PC-9 (cell line): Measurements from ENCODE around the gene ARL6. TPM values are rescaled to one million over a fixed set of nuclear protein-coding genes. Genes with fewer than 3 reads are reported as not detected.

Experiments
- Bru-seq: library from RNA; stranded (reverse); fragments of 400-500 nt; gene quantifications from one replicate; lab custom pipeline; 2021; lab: Mats Ljungman, UMichigan
- BruChase-seq, 2 experiments: library from RNA; stranded (reverse); fragments of 400-500 nt; gene quantifications; one replicate each; lab custom pipeline; 2021; lab: Mats Ljungman, UMichigan
- BruUV-seq: library from RNA; stranded (reverse); fragments of 400-500 nt; replicated peaks from 2 replicates; lab custom pipeline; 2021; lab: Mats Ljungman, UMichigan
- CTCF ChIA-PET: fragments of 300-600 bp; sonication (Branson Sonifier 250); formaldehyde crosslinking; loops from one replicate; lab custom pipeline; 2022; ENCODE audit warnings: antibody characterized with exemption; lab: Charles Lee
- POLR2A ChIA-PET: fragments of 300-600 bp; sonication (Branson Sonifier 250); formaldehyde crosslinking; loops from one replicate; lab custom pipeline; 2022; ENCODE audit warnings: antibody characterized with exemption; ENCODE audit not compliant: unreplicated experiment; lab: Charles Lee
- DNase-seq, 2 experiments: peaks; one replicate each; pipeline versions ENCODE4 v3.0.0 to v3.0.0-alpha.2; 2015 to 2022; ENCODE audit warnings: mixed read lengths in 1 of 2
- H2AFZ ChIP-seq: fragments of 200-600 bp; sonication (generic); 2 replicates; pipeline ENCODE4 v1.8.1; 2017; ENCODE audit warnings: antibody characterized with exemption
- H3F3A ChIP-seq: fragments of 200-600 bp; sonication (generic); 2 replicates; pipeline ENCODE4 v1.8.1; 2017; ENCODE audit warnings: antibody characterized with exemption, mild to moderate bottlenecking, low read depth; ENCODE audit not compliant: insufficient read depth
- H3K27ac ChIP-seq: fragments of 200-600 bp; sonication (generic); 2 replicates; pipeline ENCODE4 v1.6.1; 2016; ENCODE audit warnings: mixed run types
- H3K27me3 ChIP-seq: fragments of 200-600 bp; sonication (generic); 2 replicates; pipeline ENCODE4 v1.6.1; 2016; ENCODE audit warnings: low read depth, mixed run types; ENCODE audit not compliant: insufficient read depth
- H3K36me3 ChIP-seq: fragments of 200-600 bp; sonication (generic); 2 replicates; pipeline ENCODE4 v1.6.1; 2016; ENCODE audit warnings: low read depth, mixed run types
- H3K4me1 ChIP-seq: fragments of 200-600 bp; sonication (generic); replicated peaks from 2 replicates; pipeline ENCODE4 v1.6.1; 2016; ENCODE audit warnings: mixed run types; ENCODE audit not compliant: insufficient read depth
- H3K4me2 ChIP-seq: fragments of 200-600 bp; sonication (generic); 2 replicates; pipeline ENCODE4 v1.6.1; 2017; ENCODE audit warnings: mixed run types
- H3K4me3 ChIP-seq: fragments of 200-600 bp; sonication (generic); 2 replicates; pipeline ENCODE4 v1.6.1; 2016; ENCODE audit warnings: mixed run types
- H3K79me2 ChIP-seq: fragments of 200-600 bp; sonication (generic); 2 replicates; pipeline ENCODE4 v1.6.1; 2017; ENCODE audit warnings: low read depth, mixed run types
- H3K9me2 ChIP-seq: fragments of 200-600 bp; sonication (generic); 2 replicates; pipeline ENCODE4 v1.8.1; 2017; ENCODE audit warnings: mild to moderate bottlenecking; ENCODE audit not compliant: insufficient read depth
- H3K9me3 ChIP-seq: fragments of 200-600 bp; sonication (generic); 2 replicates; pipeline ENCODE4 v1.8.1; 2016; ENCODE audit warnings: low read depth; ENCODE audit not compliant: insufficient read depth
- H4K20me1 ChIP-seq: fragments of 200-600 bp; sonication (generic); 2 replicates; pipeline ENCODE4 v1.8.1; 2017; ENCODE audit not compliant: insufficient read depth
- CTCF ChIP-seq: fragments of 200-600 bp; sonication (generic); conservative IDR thresholded peaks from 2 replicates; pipeline ENCODE4 v1.6.1; 2017; ENCODE audit warnings: mixed run types, antibody characterized with exemption, mild to moderate bottlenecking, moderate library complexity
- EZH2 ChIP-seq: fragments of 200-600 bp; sonication (generic); IDR thresholded peaks from 2 replicates; pipeline ENCODE4 v1.8.0; 2017; ENCODE audit warnings: antibody characterized with exemption, low read depth
- intact Hi-C: fragments of 100-400 bp; cut with micrococcal nuclease; formaldehyde crosslinking; loops from one replicate; pipeline ENCODE4 v1.10.0; 2022; ENCODE audit not compliant: unreplicated experiment
- long read RNA-seq: library from polyadenylated mRNA; stranded (forward); transcript quantifications from one replicate; pipeline ENCODE4 v2.0.0, GENCODE V29; 2022
- total RNA-seq: library from RNA; stranded (reverse); gene quantifications from 2 replicates; pipeline ENCODE4 v1.2.3, GENCODE V29; 2021

The ARL6 gene
- total RNA-seq = 10.6 and 14.6 TPM in 2 replicates
- Bru-seq, nascent RNA = percentile 61 among the genes with signal in this experiment
- BruChase-seq, experiment 1, labeled RNA remaining after a 2-hour chase = percentile 67 among the genes with signal in this experiment
- BruChase-seq, experiment 2, labeled RNA remaining after a 6-hour chase = percentile 60 among the genes with signal in this experiment
- long read RNA-seq, full-length matches to known transcripts = 13 of 26 reads
- long read RNA-seq, partial matches to known transcripts = 6 of 26 reads
- long read RNA-seq, other reads (novel, unspliced or antisense) = 7 of 26 reads

GRCh38 chr3:97764407-97765238, at the start of gene ARL6:
Gene ARL6, plus strand, starts transcription at chr3:97764758. Its CDS starts 3,350 bp downstream, at chr3:97768108.
- H2AFZ ChIP-seq = peak within 1 kb of the TSS; percentile 99
- H3F3A ChIP-seq = peaks cover 12% of the 10 kb centered on the region; the same call in 1 of the 2 replicates
- TF ChIP-seq CTCF (no peak; the same call in 1 of the 2 replicates), EZH2 (no peak)
- intact Hi-C loops = loop anchor here (1.0 kb wide), 1 partner anchor 207 kb away; no protein-coding TSS in a partner anchor
- H3K9me3 ChIP-seq = peaks cover 3% of the 10 kb centered on the region; the same call in 1 of the 2 replicates
- 0 out of 2 replicates have a peak, but pooled peaks cover 4% of the 10 kb centered on the region for H3K36me3 ChIP-seq
- H3K27ac ChIP-seq = peak within 1 kb of the TSS; percentile 28
- H3K4me1 ChIP-seq = peaks cover 22% of the 10 kb centered on the region
- H3K4me3 ChIP-seq = peak within 1 kb of the TSS; percentile 69
- H3K27me3 ChIP-seq = no peaks in the 10 kb centered on the region
- no TSS peak for BruUV-seq
- no peaks in the 10 kb centered on the region; the same call in 1 of the 2 replicates for H3K9me2 ChIP-seq
- CTCF ChIA-PET = interaction anchor here (1.0 kb wide), 3 partner anchors 45 to 257 kb away, joined by 3 read pairs; partner anchors contain the start of gene CRYBG3
- H4K20me1 ChIP-seq = no peaks in the 10 kb centered on the region
- POLR2A ChIA-PET = interaction anchor here (0.6 kb wide), 1 partner anchor 728 kb away, joined by 4 read pairs; no protein-coding TSS in a partner anchor
- peaks cover 19% of the 10 kb centered on the region for H3K79me2 ChIP-seq
- peak within 1 kb of the TSS; percentile 86 for H3K4me2 ChIP-seq
- DNase-seq = peak; percentile 85 to 89

- H3F3A ChIP-seq = no peaks in the 10 kb centered on the region
- no TSS peak for BruUV-seq
- H3K27me3 ChIP-seq = no peaks in the 10 kb centered on the region
- H4K20me1 ChIP-seq = no peaks in the 10 kb centered on the region
- peak overlapping the region; percentile 25; the same call in 1 of the 2 replicates for H3K4me3 ChIP-seq
- DNase-seq = peak; percentile 71 to 79
- H3K79me2 ChIP-seq = no peaks in the 10 kb centered on the region
- no peak overlapping the region for H3K27ac ChIP-seq
- peak overlapping the region; percentile 71 for H3K4me2 ChIP-seq
- no peaks in the 10 kb centered on the region for H3K9me3 ChIP-seq
- no peaks in the 10 kb centered on the region for H3K4me1 ChIP-seq
- peak; percentile 99 for TF ChIP-seq CTCF
- TF ChIP-seq EZH2 = no peak
- intact Hi-C loops = loop anchor here (1.0 to 2.0 kb wide), 3 partner anchors 304 to 904 kb away; partner anchors contain the start of gene EPHA6
- no peaks in the 10 kb centered on the region for H3K9me2 ChIP-seq
- CTCF ChIA-PET = interaction anchor here (0.5 to 1.6 kb wide), 10 partner anchors 45 to 1251 kb away, joined by 3 to 6 read pairs (median 4); partner anchors contain the start of gene ARL6
- POLR2A ChIA-PET = no interaction called here
- H3K36me3 ChIP-seq = no peaks in the 10 kb centered on the region
- no peak overlapping the region for H2AFZ ChIP-seq
Observed at GRCh38 chr3:97719156-97719821, 45.3 kb upstream of the ARL6 start.

- H3K9me2 ChIP-seq = no peaks in the 10 kb centered on the region
- no peaks in the 10 kb centered on the region for H3K9me3 ChIP-seq
- no peak overlapping the region for H2AFZ ChIP-seq
- H3K4me3 ChIP-seq = no peak overlapping the region
- no peak for DNase-seq
- ChIA-PET CTCF (no interaction called here), POLR2A (no interaction called here)
- no peaks in the 10 kb centered on the region for H3F3A ChIP-seq
- H3K27me3 ChIP-seq = no peaks in the 10 kb centered on the region
- TF ChIP-seq EZH2 (no peak), CTCF (no peak)
- no peak overlapping the region for H3K27ac ChIP-seq
- H3K79me2 ChIP-seq = no peaks in the 10 kb centered on the region
- H3K4me1 ChIP-seq = no peaks in the 10 kb centered on the region
- no TSS peak for BruUV-seq
- no peak overlapping the region for H3K4me2 ChIP-seq
- no peaks in the 10 kb centered on the region for H4K20me1 ChIP-seq
- H3K36me3 ChIP-seq = no peaks in the 10 kb centered on the region
- intact Hi-C loops = no loop called here
Observed at GRCh38 chr3:97720417-97720816, 44.1 kb upstream of the ARL6 start.
